Measurements from ENCODE around the gene SLC6A12. TPM values are rescaled to one million over a fixed set of nuclear protein-coding genes. Genes with fewer than 3 reads are reported as not detected.

The SLC6A12 gene
- 1 to 10 TPM in 2 of 5 donors, under 1 TPM in 3; 0.49 to 1.3 (median 0.96) TPM for polyA plus RNA-seq (ENCODE audit: insufficient read depth in 1 of 5, insufficient read length in 5 of 5, low replicate concordance in 1 of 5)
- long read RNA-seq, donor 1 = 0 reads
- long read RNA-seq, donor 2 = 0 reads
- long read RNA-seq, donor 3 = 0 reads
- long read RNA-seq, donor 4 = 0 reads
- long read RNA-seq, donor 5 = 0 reads
- long read RNA-seq, donor 6 = 0 reads
- long read RNA-seq, donor 7 = 0 reads
- long read RNA-seq, donor 8 = 0 reads

DNA sequence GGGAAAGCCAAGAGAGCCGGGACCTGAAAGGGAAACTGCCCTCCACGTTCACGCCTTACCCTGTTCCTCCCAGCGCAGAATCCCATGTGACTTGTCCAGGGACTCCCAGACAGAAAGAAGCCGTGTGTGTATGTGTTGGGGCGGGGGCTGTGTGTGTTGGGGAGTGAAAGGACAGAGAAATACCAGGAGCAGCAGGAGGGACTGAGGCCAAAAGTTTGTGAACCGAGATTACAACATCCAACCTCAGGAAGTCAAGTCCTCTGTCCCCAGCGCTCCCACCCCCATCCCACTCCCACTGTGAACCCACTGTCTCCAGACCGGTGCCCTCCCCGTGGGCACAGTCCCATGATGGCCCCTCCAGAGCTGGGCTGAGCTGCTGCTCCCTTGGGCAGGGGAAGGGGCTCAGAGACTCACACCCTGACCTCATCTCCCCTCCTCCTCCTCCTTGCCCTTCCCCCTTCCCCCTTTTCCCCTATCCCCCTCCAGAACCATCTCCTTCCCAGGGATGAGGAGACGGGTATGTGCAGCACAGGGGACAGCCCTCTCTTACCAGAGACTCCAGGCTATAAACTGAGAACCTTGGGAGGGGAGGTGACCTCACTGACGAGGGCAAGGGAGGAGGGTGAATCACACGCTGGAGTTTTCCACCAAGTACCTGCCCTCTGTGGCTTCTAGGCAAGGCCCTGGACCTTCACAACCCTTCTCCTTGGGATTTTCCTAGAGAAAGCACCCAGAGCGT, at the start of gene SLC6A12:
Gene SLC6A12 (minus strand): TSS at position 155 of the 739 bp plus-strand sequence. CDS start 4,171 bp downstream, outside the sequence.
- no peak for DNase-seq

- no peak for DNase-seq
Measured at GRCh38 chr12:263574-263973, 49.6 kb upstream of the SLC6A12 start.

DNA sequence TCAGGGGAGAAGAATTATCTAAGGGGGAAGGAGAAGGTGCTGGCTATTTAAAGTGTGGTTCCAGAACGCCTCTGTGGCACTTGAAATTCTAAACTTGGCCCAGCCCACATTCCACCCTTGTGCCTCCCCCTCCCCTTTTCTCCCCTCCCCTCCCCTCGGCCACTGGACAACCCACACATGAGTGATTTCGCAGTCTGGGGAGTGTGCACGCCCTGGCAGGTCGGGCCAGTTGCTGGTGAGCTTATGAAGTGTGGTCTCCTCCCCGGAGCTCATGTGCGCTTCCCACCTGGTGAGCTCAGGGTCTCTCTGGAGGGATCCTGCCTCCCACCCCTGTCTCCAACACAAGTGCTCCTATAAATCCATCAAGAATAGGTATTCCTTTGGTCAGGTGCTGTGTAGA, 48.9 kb upstream of the SLC6A12 start, which contains the start of gene SLC6A13:
Gene SLC6A13 (minus strand): TSS at position 20 of the 400 bp plus-strand sequence. CDS start 2,784 bp downstream, outside the sequence.
- DNase-seq = no peak

- no peak for DNase-seq
Measured at GRCh38 chr12:262113-262512, 48.2 kb upstream of the SLC6A12 start.

DNA sequence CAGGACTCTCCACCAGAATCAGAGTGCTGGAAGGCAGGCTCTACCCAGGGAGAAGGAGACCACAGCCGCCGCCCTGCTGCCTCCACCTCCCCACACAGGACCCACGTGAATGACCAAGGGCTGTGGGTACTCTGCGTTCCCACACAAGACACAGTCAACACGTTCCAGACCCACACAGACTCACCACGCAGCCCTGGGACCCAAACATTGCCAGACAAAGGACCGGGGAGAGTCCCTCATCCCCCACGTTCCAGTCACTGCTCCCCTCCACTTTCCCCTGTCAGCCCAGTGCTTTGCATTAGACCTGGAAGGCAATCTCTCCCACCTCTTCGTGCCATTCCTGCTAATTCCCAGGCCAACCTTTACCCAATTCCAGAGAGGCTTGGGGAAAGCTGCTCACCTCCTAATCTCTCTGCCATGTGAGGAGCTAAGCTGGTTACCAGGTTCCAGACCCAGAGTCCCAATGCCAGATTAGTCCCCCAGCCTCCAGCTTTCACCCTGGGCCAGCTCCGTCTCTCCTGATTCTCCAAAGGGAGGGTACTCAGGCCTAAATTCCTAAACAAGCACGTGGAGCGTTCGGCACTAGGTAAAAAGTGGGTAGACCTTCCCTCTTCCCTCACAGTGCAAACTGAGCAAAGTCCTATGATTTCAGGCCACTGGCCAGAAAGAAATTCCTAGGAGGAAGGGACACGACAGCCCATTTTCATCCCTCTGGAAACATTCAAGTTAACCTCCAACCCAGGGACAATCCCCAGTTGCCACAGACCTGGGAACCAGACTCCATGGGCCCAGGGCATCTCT, 43.8 kb upstream of the SLC6A12 start:
- DNase-seq = no peak

- DNase-seq = no peak
Measured at GRCh38 chr12:256958-257357, 43.0 kb upstream of the SLC6A12 start.

- no peak for DNase-seq
Measured at GRCh38 chr12:256225-256624, 42.3 kb upstream of the SLC6A12 start.

GRCh38 chr12:254912-255311, 41.0 kb upstream of the SLC6A12 start:
- no peak for DNase-seq

DNA sequence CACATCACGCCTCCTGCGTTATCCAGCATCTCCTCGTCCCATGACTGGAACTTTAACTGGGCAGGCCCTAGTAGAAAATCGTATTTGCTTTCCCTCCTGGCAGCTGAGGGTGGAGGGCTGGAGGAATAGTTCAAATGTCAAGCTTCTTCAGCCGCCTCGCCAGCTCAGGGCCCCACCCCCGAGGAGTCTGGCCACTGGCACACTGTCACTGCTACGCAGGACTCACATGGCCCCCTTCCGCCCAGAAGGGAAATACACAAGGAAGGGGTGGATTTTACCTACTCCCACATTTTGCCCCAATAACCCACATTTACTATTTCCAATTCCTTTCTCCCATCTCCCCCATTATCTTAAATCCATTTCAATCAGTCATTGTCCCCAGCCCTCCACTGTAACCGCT, 40.1 kb upstream of the SLC6A12 start:
- DNase-seq = no peak

- DNase-seq = no peak
Measured at GRCh38 chr12:253116-253831, 39.3 kb upstream of the SLC6A12 start.

DNA sequence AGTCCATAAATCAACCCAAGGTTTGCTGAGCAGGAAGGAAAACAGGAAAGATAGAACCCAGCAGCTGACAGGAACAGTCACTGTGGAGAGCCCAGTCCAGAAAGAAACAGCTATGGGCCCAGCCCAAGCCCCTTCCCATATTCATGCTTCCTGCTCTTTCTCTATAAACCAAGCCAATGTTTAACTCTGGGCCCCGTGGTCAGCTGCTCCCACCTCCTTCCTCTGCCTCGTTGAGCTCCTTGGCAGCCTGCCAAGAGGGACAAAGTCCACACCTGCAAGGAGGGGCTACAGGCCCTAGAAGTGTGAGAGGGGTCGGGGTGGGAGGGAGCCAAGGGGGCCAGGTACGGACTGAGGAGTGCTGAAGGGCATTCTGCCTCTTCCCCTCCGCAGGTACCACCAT, 38.7 kb upstream of the SLC6A12 start:
- no peak for DNase-seq

- DNase-seq = no peak
Measured at GRCh38 chr12:247271-247670, 33.3 kb upstream of the SLC6A12 start.

GRCh38 chr12:243381-243780, 29.4 kb upstream of the SLC6A12 start:
- no peak for DNase-seq

- no peak for DNase-seq
Measured at GRCh38 chr12:242496-242895, 28.5 kb upstream of the SLC6A12 start.

- no peak for DNase-seq
Measured at GRCh38 chr12:241266-241665, 27.3 kb upstream of the SLC6A12 start.

DNA sequence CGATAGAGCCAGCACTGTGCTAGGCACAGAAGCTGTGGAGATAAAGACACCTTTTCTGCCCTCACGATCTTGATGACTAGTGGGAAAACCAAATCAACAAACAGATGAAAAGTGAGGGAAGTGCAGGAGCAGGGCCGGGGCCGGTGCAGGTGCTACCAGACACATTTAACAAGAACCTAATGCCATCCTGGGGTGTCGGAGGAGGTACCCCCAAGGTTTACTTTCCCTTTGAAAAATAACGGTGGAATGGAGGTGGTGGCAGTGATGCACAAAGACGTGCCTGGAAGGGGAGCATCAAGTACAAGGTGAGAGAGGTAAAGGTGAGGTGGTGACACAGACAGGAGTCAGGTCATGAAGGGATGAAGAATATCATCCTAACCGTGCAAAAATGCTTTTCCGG, 26.6 kb upstream of the SLC6A12 start:
- DNase-seq = no peak

DNA sequence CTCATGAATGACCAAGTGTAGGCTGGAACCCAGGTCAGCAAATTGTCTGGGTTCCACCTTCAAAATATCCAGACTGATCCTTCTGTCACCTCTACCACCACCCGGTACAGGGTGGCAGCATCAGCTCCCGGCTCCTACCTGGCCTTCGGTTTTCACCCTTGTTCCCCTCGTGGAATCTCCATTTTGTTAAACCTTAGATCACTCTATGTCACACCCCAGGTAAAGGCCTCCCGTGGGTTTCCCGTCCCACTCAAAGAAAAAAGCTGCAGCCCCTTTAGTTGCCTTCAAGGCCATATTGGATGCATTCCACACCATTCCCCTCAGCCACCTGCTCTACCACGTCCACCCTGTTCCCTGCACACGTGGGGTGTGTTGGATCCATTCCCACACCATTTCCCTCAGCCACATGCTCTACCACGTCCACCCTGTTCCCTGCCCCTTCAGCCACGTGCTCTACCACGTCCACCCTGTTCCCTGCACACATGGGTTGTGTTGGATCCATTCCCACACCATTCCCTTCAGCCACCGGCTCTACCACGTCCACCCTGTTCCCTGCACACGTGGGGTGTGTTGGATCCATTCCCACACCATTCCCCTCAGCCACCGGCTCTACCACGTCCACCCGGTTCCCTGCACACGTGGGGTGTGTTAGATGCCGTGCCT, 24.9 kb upstream of the SLC6A12 start:
- no peak for DNase-seq

GRCh38 chr12:238116-238515, 24.2 kb upstream of the SLC6A12 start:
- DNase-seq = no peak

GRCh38 chr12:237026-237815, 23.3 kb upstream of the SLC6A12 start:
- no peak for DNase-seq

GRCh38 chr12:236445-236844, 22.5 kb upstream of the SLC6A12 start:
- no peak for DNase-seq

Data from right lung (tissue), 10 donors.